Measurements from ENCODE around the gene ZNF33A. TPM values are rescaled to one million over a fixed set of nuclear protein-coding genes. Genes with fewer than 3 reads are reported as not detected.
"Not testable (repeated sequence)": the region's sequence is repeated elsewhere in the genome, so short reads cannot be mapped to it uniquely, and the experiment has no call there.

ZNF33A gene
- total RNA-seq, 1 donor, result 39.0 TPM

DNA sequence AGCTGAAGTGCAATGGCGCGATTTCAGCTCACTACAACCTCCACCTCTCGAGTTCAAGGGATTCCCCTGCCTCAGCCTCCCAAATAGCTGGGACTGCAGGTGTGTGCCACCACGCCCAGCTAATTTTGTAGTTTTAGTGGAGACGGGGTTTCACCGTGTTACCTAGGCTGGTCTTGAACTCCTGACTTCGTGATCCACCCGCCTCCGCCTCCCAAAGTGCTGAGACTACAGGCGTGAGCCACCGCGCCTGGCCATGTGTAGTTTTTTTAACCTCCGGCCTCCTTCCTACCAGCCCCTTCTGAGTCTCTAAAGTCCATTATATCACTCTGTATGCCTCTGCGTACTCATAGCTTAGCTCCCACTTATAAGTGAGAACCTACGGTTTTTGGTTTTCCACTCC lies 82.8 kb downstream of the ZNF33A start:
- H3K27me3 ChIP-seq (ENCODE audit: insufficient read depth, low read length); H3K4me3 ChIP-seq (ENCODE audit: low read length); H3K9me3 ChIP-seq (ENCODE audit: low read depth, low read length): not testable (repeated sequence)
- peaks cover 16% of the 10 kb centered on the region for H3K4me1 ChIP-seq (ENCODE audit: insufficient read depth, low read length)

- no peaks in the 10 kb centered on the region for H3K9me3 ChIP-seq (ENCODE audit: low read depth, low read length)
- H3K4me1 ChIP-seq (ENCODE audit: insufficient read depth, low read length), result peaks cover 16% of the 10 kb centered on the region
- peak overlapping the region; percentile 79 for H3K4me3 ChIP-seq (ENCODE audit: low read length)
Measured at GRCh38 chr10:38093816-38094157, 83.3 kb downstream of the ZNF33A start.

DNA sequence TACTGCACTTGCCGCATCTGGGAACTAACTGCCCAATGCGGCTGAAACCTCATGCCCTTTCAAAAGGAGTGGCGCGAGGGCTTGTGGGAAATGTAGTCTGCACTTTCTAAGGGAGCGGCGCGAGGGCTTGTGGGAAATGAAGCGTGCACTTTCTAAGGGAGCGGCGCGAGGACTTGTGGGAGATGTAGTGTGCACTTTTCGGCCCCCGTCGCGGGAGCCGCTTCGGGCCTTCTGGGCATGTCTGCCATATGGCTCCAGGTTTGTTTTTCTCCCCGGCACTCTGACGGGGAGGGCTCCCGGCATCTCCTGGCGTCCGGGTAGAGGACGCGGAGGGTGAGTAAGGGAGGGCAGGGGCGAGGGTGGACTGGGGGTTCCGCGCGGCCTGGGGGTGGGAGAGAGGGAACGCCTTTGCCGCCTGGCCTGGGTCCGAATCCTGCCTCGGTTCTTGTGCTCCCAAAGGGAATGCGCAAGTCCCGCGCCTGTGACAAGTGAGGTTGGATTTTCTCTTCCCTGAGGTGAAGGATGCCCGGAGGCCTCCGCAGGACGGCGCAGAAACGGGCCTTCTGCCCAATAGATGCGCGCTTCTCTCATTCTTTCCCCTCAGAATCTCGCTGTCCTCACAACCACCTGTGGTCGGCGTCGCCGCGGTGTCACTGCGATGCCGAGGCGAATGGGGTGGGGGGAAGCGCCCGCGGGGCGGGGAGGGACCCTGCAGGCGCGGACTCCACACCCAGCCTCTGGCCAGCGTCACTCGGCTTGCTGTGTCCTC lies 83.9 kb downstream of the ZNF33A start, which contains the start of gene ZNF37A:
ZNF37A (plus strand) TSS at position 180 of the 769 bp plus-strand sequence. CDS start 2,281 bp downstream, outside the sequence.
- Histone ChIP-seq H3K9me3 (ENCODE audit: low read depth, low read length) (no peaks in the 10 kb centered on the region), H3K27me3 (ENCODE audit: insufficient read depth, low read length) (no peaks in the 10 kb centered on the region), H3K4me1 (ENCODE audit: insufficient read depth, low read length) (peaks cover 16% of the 10 kb centered on the region), H3K4me3 (ENCODE audit: low read length) (peak within 1 kb of the TSS; percentile 79)

More at GRCh38 chr10:38093816-38094157, 83.3 kb downstream of the ZNF33A start:
- H3K27me3 ChIP-seq (ENCODE audit: insufficient read depth, low read length), result no peaks in the 10 kb centered on the region

DNA sequence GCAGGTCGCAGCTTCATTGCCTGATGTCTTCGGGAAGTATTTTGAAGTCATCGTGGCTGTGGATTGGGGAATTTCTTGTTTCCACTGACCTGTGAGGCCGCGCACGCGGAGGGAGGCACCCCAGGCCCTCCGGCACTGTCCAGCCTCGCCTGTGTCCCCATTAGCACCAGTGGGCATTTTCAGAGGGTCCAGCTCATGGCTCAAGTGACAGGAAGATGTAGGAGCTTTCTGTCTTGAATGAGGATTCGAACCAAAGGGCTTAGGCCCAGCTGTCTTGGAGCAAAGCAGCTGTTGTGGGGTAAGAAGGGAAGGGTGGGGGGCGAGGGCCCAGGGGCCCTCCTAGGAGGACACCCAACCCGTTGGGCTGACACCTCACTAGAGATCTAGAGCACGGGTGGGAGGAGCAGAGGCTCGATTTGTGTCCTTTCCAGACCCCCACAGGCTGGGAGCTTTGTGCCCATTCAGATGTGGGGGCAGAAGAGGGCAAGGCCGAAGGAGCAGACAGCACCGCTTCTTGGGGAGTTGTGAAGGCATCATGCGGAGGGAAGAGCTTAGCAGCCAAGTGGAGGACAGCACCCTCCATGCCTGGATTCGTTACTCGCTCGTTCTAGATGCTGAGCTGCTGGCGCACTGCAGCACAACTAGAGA lies 84.6 kb downstream of the ZNF33A start:
- H3K27me3 ChIP-seq (ENCODE audit: insufficient read depth, low read length), result no peaks in the 10 kb centered on the region
- peaks cover 16% of the 10 kb centered on the region for H3K4me1 ChIP-seq (ENCODE audit: insufficient read depth, low read length)
- no peaks in the 10 kb centered on the region for H3K9me3 ChIP-seq (ENCODE audit: low read depth, low read length)
- peak overlapping the region; percentile 79 for H3K4me3 ChIP-seq (ENCODE audit: low read length)

DNA sequence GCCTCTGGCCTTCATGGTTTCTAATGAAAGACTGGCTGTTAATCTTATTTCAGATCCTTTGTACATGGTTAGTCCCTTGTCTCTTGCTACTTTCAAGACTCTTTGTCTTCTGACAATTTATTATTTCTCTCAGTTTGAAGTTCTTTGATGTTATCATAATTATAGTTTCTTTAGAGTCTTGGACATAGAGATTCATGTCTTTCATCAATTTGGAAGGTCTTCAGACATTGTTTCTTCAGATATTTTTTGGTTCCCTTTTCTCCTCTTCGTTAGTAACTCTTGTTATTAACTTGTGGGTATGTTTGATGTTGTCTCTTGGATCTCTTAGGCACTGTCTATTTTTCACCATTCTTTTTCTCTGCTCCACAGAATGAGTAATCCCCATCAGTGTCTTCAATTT lies 92.4 kb downstream of the ZNF33A start:
- Histone ChIP-seq H3K9me3 (ENCODE audit: low read depth, low read length) (peaks cover 41% of the 10 kb centered on the region), H3K4me3 (ENCODE audit: low read length) (no peak overlapping the region), H3K27me3 (ENCODE audit: insufficient read depth, low read length) (no peaks in the 10 kb centered on the region), H3K4me1 (ENCODE audit: insufficient read depth, low read length) (no peaks in the 10 kb centered on the region)

DNA sequence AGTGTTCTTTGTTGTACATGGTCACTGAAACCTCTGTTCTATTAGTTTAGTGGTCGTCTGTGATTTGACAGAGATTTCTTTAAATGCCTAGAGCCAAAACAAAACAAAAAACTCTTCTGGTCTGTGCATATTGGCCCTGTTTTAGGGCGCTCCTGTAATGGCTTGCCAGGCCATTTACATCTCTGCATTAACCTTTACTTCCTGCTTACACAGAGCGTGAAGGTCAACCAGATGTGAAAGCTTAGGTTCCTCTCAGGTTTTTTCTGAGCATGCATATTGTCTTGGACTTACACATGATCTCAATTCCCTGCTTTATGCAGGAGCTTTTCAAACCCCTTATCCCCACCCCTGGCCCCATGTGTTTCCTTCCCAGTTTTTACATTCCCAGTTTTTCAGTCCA lies 93.3 kb downstream of the ZNF33A start:
- H3K4me3 ChIP-seq (ENCODE audit: low read length), result no peak overlapping the region
- no peaks in the 10 kb centered on the region for H3K4me1 ChIP-seq (ENCODE audit: insufficient read depth, low read length)
- H3K27me3 ChIP-seq (ENCODE audit: insufficient read depth, low read length), result no peaks in the 10 kb centered on the region
- H3K9me3 ChIP-seq (ENCODE audit: low read depth, low read length), result peaks cover 41% of the 10 kb centered on the region

GRCh38 chr10:38112159-38112558 lies 101.7 kb downstream of the ZNF33A start:
- H3K9me3 ChIP-seq (ENCODE audit: low read depth, low read length), result peaks cover 51% of the 10 kb centered on the region
- H3K27me3 ChIP-seq (ENCODE audit: insufficient read depth, low read length), result no peaks in the 10 kb centered on the region
- no peaks in the 10 kb centered on the region for H3K4me1 ChIP-seq (ENCODE audit: insufficient read depth, low read length)
- no peak overlapping the region for H3K4me3 ChIP-seq (ENCODE audit: low read length)

Other genes with a start within 250 kb of the ZNF33A start
- gene ZNF248, start 153.1 kb upstream of the ZNF33A start, total RNA-seq, result 2.9 TPM
- 7.9 TPM for gene ZNF25, start 34.0 kb upstream of the ZNF33A start, total RNA-seq
- 9.1 TPM for gene ZNF37A, start 83.7 kb downstream of the ZNF33A start, total RNA-seq